PC-9 (cell line): Measurements from ENCODE around the gene E4F1. TPM values are rescaled to one million over a fixed set of nuclear protein-coding genes. Genes with fewer than 3 reads are reported as not detected.
A peak's percentile ranks its signal among the peaks of the same experiment; 100 is the strongest.

Experiments
- BruUV-seq: library from RNA; stranded (reverse); fragments of 400-500 nt; replicated peaks from 2 replicates; lab custom pipeline; 2021; lab: Mats Ljungman, UMichigan
- CTCF ChIA-PET: fragments of 300-600 bp; sonication (Branson Sonifier 250); formaldehyde crosslinking; loops from one replicate; lab custom pipeline; 2022; ENCODE audit warnings: antibody characterized with exemption; lab: Charles Lee
- POLR2A ChIA-PET: fragments of 300-600 bp; sonication (Branson Sonifier 250); formaldehyde crosslinking; loops from one replicate; lab custom pipeline; 2022; ENCODE audit warnings: antibody characterized with exemption; ENCODE audit not compliant: unreplicated experiment; lab: Charles Lee
- DNase-seq, 2 experiments: peaks; one replicate each; pipeline versions ENCODE4 v3.0.0 to v3.0.0-alpha.2; 2015 to 2022; ENCODE audit warnings: mixed read lengths in 1 of 2
- H2AFZ ChIP-seq: fragments of 200-600 bp; sonication (generic); 2 replicates; pipeline ENCODE4 v1.8.1; 2017; ENCODE audit warnings: antibody characterized with exemption
- H3F3A ChIP-seq: fragments of 200-600 bp; sonication (generic); 2 replicates; pipeline ENCODE4 v1.8.1; 2017; ENCODE audit warnings: antibody characterized with exemption, mild to moderate bottlenecking, low read depth; ENCODE audit not compliant: insufficient read depth
- H3K27ac ChIP-seq: fragments of 200-600 bp; sonication (generic); 2 replicates; pipeline ENCODE4 v1.6.1; 2016; ENCODE audit warnings: mixed run types
- H3K27me3 ChIP-seq: fragments of 200-600 bp; sonication (generic); 2 replicates; pipeline ENCODE4 v1.6.1; 2016; ENCODE audit warnings: low read depth, mixed run types; ENCODE audit not compliant: insufficient read depth
- H3K36me3 ChIP-seq: fragments of 200-600 bp; sonication (generic); 2 replicates; pipeline ENCODE4 v1.6.1; 2016; ENCODE audit warnings: low read depth, mixed run types
- H3K4me1 ChIP-seq: fragments of 200-600 bp; sonication (generic); replicated peaks from 2 replicates; pipeline ENCODE4 v1.6.1; 2016; ENCODE audit warnings: mixed run types; ENCODE audit not compliant: insufficient read depth
- H3K4me2 ChIP-seq: fragments of 200-600 bp; sonication (generic); 2 replicates; pipeline ENCODE4 v1.6.1; 2017; ENCODE audit warnings: mixed run types
- H3K4me3 ChIP-seq: fragments of 200-600 bp; sonication (generic); 2 replicates; pipeline ENCODE4 v1.6.1; 2016; ENCODE audit warnings: mixed run types
- H3K79me2 ChIP-seq: fragments of 200-600 bp; sonication (generic); 2 replicates; pipeline ENCODE4 v1.6.1; 2017; ENCODE audit warnings: low read depth, mixed run types
- H3K9me2 ChIP-seq: fragments of 200-600 bp; sonication (generic); 2 replicates; pipeline ENCODE4 v1.8.1; 2017; ENCODE audit warnings: mild to moderate bottlenecking; ENCODE audit not compliant: insufficient read depth
- H3K9me3 ChIP-seq: fragments of 200-600 bp; sonication (generic); 2 replicates; pipeline ENCODE4 v1.8.1; 2016; ENCODE audit warnings: low read depth; ENCODE audit not compliant: insufficient read depth
- H4K20me1 ChIP-seq: fragments of 200-600 bp; sonication (generic); 2 replicates; pipeline ENCODE4 v1.8.1; 2017; ENCODE audit not compliant: insufficient read depth
- CTCF ChIP-seq: fragments of 200-600 bp; sonication (generic); conservative IDR thresholded peaks from 2 replicates; pipeline ENCODE4 v1.6.1; 2017; ENCODE audit warnings: mixed run types, antibody characterized with exemption, mild to moderate bottlenecking, moderate library complexity
- EZH2 ChIP-seq: fragments of 200-600 bp; sonication (generic); IDR thresholded peaks from 2 replicates; pipeline ENCODE4 v1.8.0; 2017; ENCODE audit warnings: antibody characterized with exemption, low read depth
- intact Hi-C: fragments of 100-400 bp; cut with micrococcal nuclease; formaldehyde crosslinking; loops from one replicate; pipeline ENCODE4 v1.10.0; 2022; ENCODE audit not compliant: unreplicated experiment
- total RNA-seq: library from RNA; stranded (reverse); gene quantifications from 2 replicates; pipeline ENCODE4 v1.2.3, GENCODE V29; 2021

E4F1 gene
- total RNA-seq, 1 experiment from 2014 or later = 38.8 TPM

DNA sequence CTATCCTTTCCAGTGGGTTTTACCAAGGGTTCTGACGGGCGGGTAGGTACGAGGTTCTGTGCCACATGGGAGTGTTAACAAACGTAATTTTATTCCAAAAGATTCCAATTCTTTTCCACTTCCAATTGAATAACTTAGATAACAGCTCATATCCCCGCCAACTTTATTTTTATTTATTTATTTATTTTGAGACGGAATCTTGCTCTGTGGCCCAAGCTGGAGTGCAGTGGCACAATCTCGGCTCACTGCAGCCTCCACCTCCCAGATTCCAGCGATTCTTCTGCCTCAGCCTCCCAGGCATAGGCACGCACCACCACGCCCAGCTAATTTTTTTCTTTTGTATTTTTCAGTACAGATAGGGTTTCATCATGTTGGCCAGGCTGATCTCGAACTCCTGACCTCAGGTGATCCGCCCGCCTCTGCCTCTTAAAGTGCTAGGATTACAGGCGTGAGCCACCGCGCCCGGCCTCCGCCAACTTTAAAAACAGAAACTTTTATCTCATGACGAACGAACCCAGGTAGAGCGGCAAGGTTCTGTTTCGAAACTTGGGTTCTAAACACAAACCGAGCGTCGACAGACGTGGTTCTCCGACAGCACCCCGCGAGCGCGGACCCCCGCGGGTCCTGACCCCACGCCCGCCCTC is 27.4 kb downstream of the E4F1 start:
- Histone ChIP-seq H3K9me2 (no peaks in the 10 kb centered on the region), H3K36me3 (peaks cover 7% of the 10 kb centered on the region), H3K4me2 (peak overlapping the region; percentile 85), H3K9me3 (no peaks in the 10 kb centered on the region), H4K20me1 (peaks cover 31% of the 10 kb centered on the region), H3K4me3 (peak overlapping the region; percentile 91), H3K79me2 (peaks cover 36% of the 10 kb centered on the region), H3K27ac (peak overlapping the region; percentile 86), H2AFZ (peak overlapping the region; percentile 73), H3K27me3 (no peaks in the 10 kb centered on the region), H3K4me1 (peaks cover 22% of the 10 kb centered on the region), H3F3A (peaks cover 55% of the 10 kb centered on the region)
- intact Hi-C loops = loop anchor here (1.0 to 10.0 kb wide), 5 partner anchors 28 to 252 kb away; partner anchors contain the start of genes BRICD5, E4F1, PGP and TRAF7
- POLR2A ChIA-PET = interaction anchor here (0.5 to 0.7 kb wide), 3 partner anchors 14 to 87 kb away, joined by 3 to 4 read pairs (median 3); partner anchors contain the start of gene DNASE1L2
- BruUV-seq = TSS peak; percentile 48
- CTCF ChIA-PET = interaction anchor here (0.6 to 0.8 kb wide), 7 partner anchors 46 to 155 kb away, joined by 3 to 5 read pairs (median 3); partner anchors contain the start of genes PKD1 and TRAF7
- peak; percentile 42 to 65 for DNase-seq
- TF ChIP-seq CTCF (no peak), EZH2 (no peak)

- Histone ChIP-seq H3K4me1 (peaks cover 22% of the 10 kb centered on the region), H3K27me3 (no peaks in the 10 kb centered on the region), H3K4me2 (peak within 1 kb of the TSS; percentile 85), H3K9me2 (no peaks in the 10 kb centered on the region), H3K9me3 (no peaks in the 10 kb centered on the region), H4K20me1 (peaks cover 37% of the 10 kb centered on the region), H3F3A (peaks cover 63% of the 10 kb centered on the region), H3K4me3 (peak within 1 kb of the TSS; percentile 91), H2AFZ (peak within 1 kb of the TSS; percentile 73), H3K36me3 (peaks cover 12% of the 10 kb centered on the region), H3K27ac (peak within 1 kb of the TSS; percentile 86), H3K79me2 (peaks cover 36% of the 10 kb centered on the region)
- BruUV-seq = no TSS peak
- POLR2A ChIA-PET = interaction anchor here (0.5 to 1.0 kb wide), 6 partner anchors 18 to 885 kb away, joined by 3 to 12 read pairs (median 4); partner anchors contain the start of gene TRAF7
- intact Hi-C loops = loop anchor here (1.0 to 10.0 kb wide), 5 partner anchors 29 to 251 kb away; partner anchors contain the start of genes BRICD5, E4F1, PGP and TRAF7
- DNase-seq = peak; percentile 84 to 98
- TF ChIP-seq CTCF (peak; percentile 69), EZH2 (no peak)
- CTCF ChIA-PET = interaction anchor here (0.5 to 1.0 kb wide), 10 partner anchors 47 to 669 kb away, joined by 3 to 5 read pairs (median 3); partner anchors contain the start of genes PKD1 and TRAF7
Observed at GRCh38 chr16:2251296-2252111, 28.1 kb downstream of the E4F1 start, which contains the start of gene ECI1. Gene ECI1, minus strand, starts transcription at chr16:2251587. Its CDS starts 21 bp downstream, at chr16:2251566.

- Histone ChIP-seq H3K9me3 (no peaks in the 10 kb centered on the region), H3F3A (peaks cover 74% of the 10 kb centered on the region), H3K4me1 (peaks cover 22% of the 10 kb centered on the region), H3K36me3 (peaks cover 13% of the 10 kb centered on the region), H3K79me2 (peaks cover 32% of the 10 kb centered on the region), H3K27ac (peak overlapping the region; percentile 86), H3K27me3 (no peaks in the 10 kb centered on the region), H3K4me3 (no peak overlapping the region), H4K20me1 (peaks cover 48% of the 10 kb centered on the region), H2AFZ (no peak overlapping the region), H3K9me2 (no peaks in the 10 kb centered on the region), H3K4me2 (peak overlapping the region; percentile 85; the same call in 1 of the 2 replicates)
- TF ChIP-seq CTCF (no peak), EZH2 (no peak)
- ChIA-PET CTCF (interaction anchor here (0.6 to 1.0 kb wide), 3 partner anchors 10 to 177 kb away, joined by 3 to 5 read pairs (median 3); partner anchors contain the start of gene CCNF), POLR2A (interaction anchor here (0.6 kb wide), 2 partner anchors 9 to 176 kb away, joined by 3 to 4 read pairs; partner anchors contain the start of gene CCNF)
- intact Hi-C loops = loop anchor here (5.0 to 10.0 kb wide), 3 partner anchors 40 to 250 kb away; partner anchors contain the start of genes BRICD5, PGP and ZNF598
- DNase-seq = no peak
- no TSS peak for BruUV-seq
Observed at GRCh38 chr16:2252806-2253148, 29.4 kb downstream of the E4F1 start.
